Jurkat, Clone E6-1 (cell line): ENCODE results near the gene AZIN2.

Experiments
- DNase-seq: peaks from one replicate; pipeline ENCODE4 v3.0.0-alpha.2; 2011; ENCODE audit warnings: low read depth, low spot score
- H3K4me3 ChIP-seq: 2 replicates; pipeline ENCODE4 v1.5.1; 2011; ENCODE audit warnings: mild to moderate bottlenecking, low read length, control low read depth, moderate library complexity

Gene AZIN2

GRCh38 chr1:33163621-33164519 lies 82.9 kb downstream of the AZIN2 start:
- no peak overlapping the region for H3K4me3 ChIP-seq
- DNase-seq = no peak

- DNase-seq = no peak
- H3K4me3 ChIP-seq = no peak overlapping the region
These were observed 84.3 kb downstream of the AZIN2 start for GRCh38 chr1:33165209-33165608.

- DNase-seq = no peak
- H3K4me3 ChIP-seq = no peak overlapping the region
These were observed 84.9 kb downstream of the AZIN2 start for GRCh38 chr1:33165809-33166208.

- no peak for DNase-seq
- H3K4me3 ChIP-seq = no peak overlapping the region
These were observed 86.9 kb downstream of the AZIN2 start for GRCh38 chr1:33167650-33168447.

- DNase-seq = no peak
- H3K4me3 ChIP-seq = no peak overlapping the region
These were observed 87.8 kb downstream of the AZIN2 start for GRCh38 chr1:33168556-33169289.

GRCh38 chr1:33169290-33170055 lies 88.5 kb downstream of the AZIN2 start:
- DNase-seq = no peak
- no peak overlapping the region for H3K4me3 ChIP-seq
